GM19395 (cell line): ENCODE measurements around the gene NDNF.

Experiments
- ATAC-seq: cut with Tn5 transposase; IDR thresholded peaks from one replicate; pipeline ENCODE4 v1.9.1; 2021; ENCODE audit warnings: mild to moderate bottlenecking, moderate library complexity; ENCODE audit not compliant: unreplicated experiment

NDNF gene

DNA sequence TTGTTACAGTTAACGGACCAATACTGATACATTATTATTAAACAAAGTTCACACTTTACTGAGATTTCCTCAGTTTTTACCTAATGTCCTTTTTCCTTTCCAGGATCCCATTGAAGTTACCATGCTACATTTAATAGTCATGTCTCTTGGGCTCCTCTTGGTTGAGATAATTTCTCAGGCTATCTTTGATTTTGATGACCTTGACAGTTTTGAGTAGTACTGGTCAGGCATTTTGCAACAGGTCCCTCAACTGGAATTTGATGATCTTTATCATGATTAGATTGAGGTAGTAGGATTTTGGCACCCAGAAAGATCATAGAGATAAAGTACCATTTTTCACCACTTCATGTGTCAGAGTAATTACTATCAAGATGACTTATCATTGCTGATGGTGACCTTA lies 53.8 kb downstream of the NDNF start:
- ATAC-seq, result no peak

GRCh38 chr4:121016611-121017010 lies 55.7 kb downstream of the NDNF start:
- no peak for ATAC-seq

DNA sequence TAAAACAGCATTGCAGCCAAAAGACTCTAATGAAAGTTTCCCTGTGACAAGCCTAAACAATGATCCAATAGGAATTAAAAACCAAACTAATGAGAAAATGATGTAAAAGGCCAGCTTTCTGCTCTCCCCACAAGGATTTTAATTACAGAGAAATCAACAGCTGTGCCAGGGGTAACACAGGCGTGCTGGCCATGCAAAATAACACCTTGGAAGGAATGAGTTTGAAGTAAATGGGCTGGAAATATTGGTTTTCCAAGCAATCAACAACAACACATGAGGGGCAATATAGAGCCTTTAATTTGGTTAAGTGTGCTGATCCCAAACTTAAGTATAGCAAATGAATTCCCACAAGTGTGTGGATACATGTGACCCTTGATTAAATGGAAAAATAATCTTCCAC lies 56.9 kb downstream of the NDNF start:
- no peak for ATAC-seq

- ATAC-seq, result no peak
Measured at GRCh38 chr4:121014544-121014943, 57.8 kb downstream of the NDNF start.

DNA sequence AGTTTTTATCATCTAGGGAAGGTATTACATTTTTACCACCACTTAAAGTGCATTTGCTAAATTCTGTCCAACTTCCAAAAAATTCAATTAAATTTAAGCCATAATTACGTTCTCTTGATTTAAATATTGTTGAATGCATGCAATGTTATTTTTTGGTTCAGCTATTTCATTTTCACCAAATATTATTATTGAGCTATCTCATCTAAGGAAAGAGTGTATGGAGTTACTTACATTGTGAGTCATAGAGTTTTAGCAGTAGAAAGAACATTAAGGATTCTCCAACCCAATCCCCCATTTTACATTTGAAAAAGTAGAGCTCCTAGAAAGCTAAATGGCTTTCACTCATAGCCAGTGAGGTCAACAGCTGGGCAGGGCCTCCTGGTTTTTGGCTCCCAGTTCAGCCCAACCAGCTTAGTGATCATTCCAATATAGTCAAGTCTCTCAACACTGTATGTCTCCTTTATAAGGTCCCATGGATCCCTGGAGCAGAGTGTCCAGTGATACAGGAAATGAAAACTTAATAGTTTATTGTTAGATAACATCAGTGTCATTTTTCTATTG lies 60.5 kb downstream of the NDNF start:
- ATAC-seq, result no peak

GRCh38 chr4:121011138-121011537 lies 61.2 kb downstream of the NDNF start:
- ATAC-seq, result no peak

DNA sequence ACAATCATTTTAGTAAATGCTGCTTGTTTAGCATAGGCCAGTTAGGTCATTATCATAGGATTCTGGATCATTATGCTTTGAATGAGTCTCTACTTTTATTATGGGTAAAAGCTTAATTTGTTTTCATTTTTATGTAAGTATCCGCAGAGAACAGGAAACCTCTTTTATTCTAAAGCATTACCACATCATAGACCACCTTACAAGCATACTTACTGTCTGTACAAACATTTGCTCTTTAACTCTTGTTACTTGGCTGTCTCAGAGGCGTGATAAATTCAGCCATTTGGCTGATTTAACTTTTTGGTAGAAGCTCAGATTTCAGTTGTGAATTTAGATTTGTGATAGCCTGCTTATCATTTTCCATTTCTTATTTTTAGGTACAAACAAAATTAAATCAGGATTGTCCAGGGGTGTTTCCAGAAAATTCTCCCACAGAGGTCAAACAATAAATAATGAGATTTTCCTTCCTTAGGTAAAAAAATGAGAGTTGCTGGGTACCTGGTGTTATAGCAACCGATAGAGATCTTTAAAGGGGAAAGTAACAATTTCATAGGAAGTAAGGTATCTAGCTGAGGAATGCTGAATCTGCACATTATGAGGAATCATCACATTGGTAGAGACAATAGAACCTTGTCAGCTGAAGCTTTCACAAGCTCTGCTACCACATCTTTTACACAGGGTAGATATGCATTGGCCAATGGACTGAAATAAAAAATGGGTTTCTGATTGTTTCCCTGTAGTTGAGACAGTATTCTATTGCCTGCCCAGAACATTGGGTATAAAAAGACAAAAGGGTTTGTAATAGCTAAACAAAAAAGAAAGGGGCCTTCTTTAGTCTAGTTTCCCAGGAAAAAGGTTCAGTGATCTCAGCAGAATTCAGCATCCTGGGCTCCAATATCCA lies 62.5 kb downstream of the NDNF start:
- no peak for ATAC-seq

DNA sequence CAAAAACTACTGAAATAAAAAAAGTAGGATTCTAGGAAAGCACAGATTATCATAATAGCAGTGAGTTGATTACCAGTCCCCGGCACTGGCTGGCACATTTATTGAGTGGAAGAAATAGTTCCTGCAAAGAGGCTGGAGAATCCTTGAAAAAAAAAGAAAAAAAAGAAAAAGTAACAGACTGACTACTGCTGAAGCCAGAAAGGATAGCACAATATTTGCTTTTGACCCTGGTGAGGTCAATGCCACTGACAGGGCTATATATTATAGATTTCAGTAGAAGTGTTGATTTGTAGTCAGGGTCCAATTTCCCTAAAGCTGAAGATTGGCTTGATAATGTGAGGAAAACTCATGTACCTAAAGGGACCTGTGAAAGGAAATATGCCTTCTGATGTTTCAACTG lies 64.7 kb downstream of the NDNF start:
- no peak for ATAC-seq

DNA sequence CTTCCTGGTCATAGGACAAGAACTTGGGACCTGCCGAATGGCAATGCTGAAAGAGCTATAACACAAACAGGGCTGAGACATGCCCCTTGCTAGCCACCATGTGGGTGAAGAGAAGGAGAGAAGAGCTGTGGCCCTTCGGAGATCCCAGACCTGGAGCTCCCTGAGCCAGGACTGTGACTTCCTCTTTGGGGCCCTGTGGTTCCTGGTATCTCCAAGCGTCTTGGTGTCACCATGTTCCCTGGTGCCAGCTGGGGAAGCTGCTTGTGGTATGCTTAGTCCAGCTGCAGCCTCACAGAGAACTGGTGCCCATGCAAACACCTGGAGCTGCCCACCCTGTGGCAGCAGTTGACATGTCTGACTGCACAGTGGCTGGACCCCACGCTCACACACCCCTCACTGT lies 68.5 kb downstream of the NDNF start:
- ATAC-seq, result no peak

GRCh38 chr4:120995266-120996010 lies 76.9 kb downstream of the NDNF start:
- ATAC-seq, result no peak

- ATAC-seq, result no peak
Measured at GRCh38 chr4:120994521-120994920, 77.8 kb downstream of the NDNF start.

DNA sequence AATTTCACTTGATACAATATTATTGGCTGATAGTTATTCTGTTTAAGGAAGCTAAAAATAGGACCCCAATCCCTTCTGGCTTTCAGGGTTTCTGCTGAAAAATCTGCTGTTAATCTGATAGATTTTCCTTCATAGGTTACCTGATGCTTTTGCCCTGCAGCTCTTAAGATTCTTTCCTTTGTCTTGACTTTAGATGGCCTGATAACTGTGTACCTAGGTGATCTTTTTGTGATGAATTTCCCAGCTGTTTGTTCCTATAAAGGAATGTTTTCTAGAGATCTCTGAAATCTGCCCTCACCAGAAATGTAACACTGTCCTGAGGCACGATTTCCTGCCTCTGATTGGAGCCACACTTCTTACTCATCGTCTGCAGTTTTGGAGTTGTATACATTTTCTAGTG lies 80.5 kb downstream of the NDNF start:
- no peak for ATAC-seq

- ATAC-seq, result no peak
Measured at GRCh38 chr4:120990246-120990645, 82.1 kb downstream of the NDNF start.
